ENCODE data around the gene EIF1.

DNA sequence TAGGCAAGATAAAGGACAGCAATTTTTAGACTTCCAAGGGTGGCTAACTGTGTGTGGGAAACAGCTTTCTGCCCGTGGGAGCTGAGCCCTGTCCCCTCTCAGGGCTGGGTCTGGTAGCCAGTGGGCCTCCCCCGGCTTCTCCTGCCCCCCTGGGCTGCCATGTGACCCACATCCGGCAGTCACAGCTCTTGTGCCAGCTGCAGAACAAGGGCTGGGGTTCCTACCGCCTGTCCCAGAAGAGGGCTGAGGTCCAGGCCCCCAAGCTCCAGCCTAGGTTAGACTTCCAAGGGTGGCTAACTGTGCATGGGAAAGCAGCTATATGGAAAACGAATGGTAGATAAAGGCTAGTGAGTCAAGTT, 29.6 kb downstream of the EIF1 start:
- no peak for TF ChIP-seq CTCF (IDR thresholded peaks at IDR 0.05; ENCODE audit: control extremely low read depth in 1 of 3, insufficient read depth in 1 of 3, low read depth in 1 of 3, low read length in 3 of 3)
- no peak for TF ChIP-seq CBX5 (IDR thresholded peaks at IDR 0.05; ENCODE audit: low read depth, low read length)
- TF ChIP-seq RAD21 (IDR thresholded peaks at IDR 0.05 in 1 of 2, conservative IDR thresholded peaks at IDR 0.05 in 1 of 2; ENCODE audit: low read depth in 2 of 2, low read length in 2 of 2), result no peak
- TF ChIP-seq POLR2AphosphoS5 (IDR thresholded peaks at IDR 0.05; ENCODE audit: low read depth, low read length), result no peak
- no peak for TF ChIP-seq POU5F1 (IDR thresholded peaks at IDR 0.05; ENCODE audit: low read depth, low read length)
- TF ChIP-seq ASH2L (IDR thresholded peaks at IDR 0.05; ENCODE audit: low read length), result no peak
- TF ChIP-seq ATF2 (IDR thresholded peaks at IDR 0.05; ENCODE audit: low read length), result no peak
- TF ChIP-seq CREB1 (IDR thresholded peaks at IDR 0.05), result no peak
- TF ChIP-seq TAF1 (IDR thresholded peaks at IDR 0.05; ENCODE audit: low read depth, low read length), result no peak
- no peak for TF ChIP-seq GTF2F1 (IDR thresholded peaks at IDR 0.05; ENCODE audit: borderline replicate concordance, low read depth, low read length)
- no peak for TF ChIP-seq JUN (IDR thresholded peaks at IDR 0.05; ENCODE audit: low read depth, low read length)
- TF ChIP-seq SUZ12 (IDR thresholded peaks at IDR 0.05; ENCODE audit: low read length), result no peak
